HepG2 (cell line): ENCODE data around the gene CLIC4. TPM values are rescaled to one million over a fixed set of nuclear protein-coding genes. Genes with fewer than 3 reads are reported as not detected.

ENCODE experiments used
- AHR ChIP-seq: IDR thresholded peaks from 2 replicates; pipeline ENCODE4 v1.6.1; 2018; ENCODE audit warnings: missing genetic modification reagents, missing compliant biosample characterization
- ATF6 ChIP-seq: sonication (generic); formaldehyde crosslinking; conservative IDR thresholded peaks from 2 replicates; pipeline ENCODE4 v1.4.0; 2020; ENCODE audit warnings: missing genetic modification reagents
- CCDC6 ChIP-seq: sonication (generic); formaldehyde crosslinking; IDR thresholded peaks from 2 replicates; pipeline ENCODE4 v1.8.1; 2022; ENCODE audit warnings: mild to moderate bottlenecking, missing genetic modification reagents, moderate library complexity
- GATAD2A ChIP-seq: IDR thresholded peaks from 2 replicates; pipeline ENCODE4 v1.6.1; 2016
- HDAC2 ChIP-seq: sonication (generic); formaldehyde crosslinking; IDR thresholded peaks from 2 replicates; pipeline ENCODE4 v1.4.0; 2020; ENCODE audit warnings: missing genetic modification reagents
- LCORL ChIP-seq, 2 experiments: fragments of 450-650 bp in 1 of 2; sonication (generic) in 1 of 2; formaldehyde crosslinking in 1 of 2; IDR thresholded peaks; 2 replicates each; pipeline versions ENCODE4 v1.5.0 to v1.6.1; 2017 to 2020; ENCODE audit warnings: antibody characterized with exemption in 1 of 2, missing genetic modification reagents in 1 of 2
- MAX ChIP-seq: IDR thresholded peaks from 2 replicates; pipeline ENCODE4 v1.6.1; 2012; ENCODE audit warnings: inconsistent platforms
- POLR2G ChIP-seq: fragments of 200-400 bp; formaldehyde crosslinking; IDR thresholded peaks from 2 replicates; pipeline ENCODE4 v1.6.1; 2018; ENCODE audit warnings: mild to moderate bottlenecking, low read depth, low read length, moderate library complexity
- RAD51 ChIP-seq: fragments of 450-650 bp; IDR thresholded peaks from 2 replicates; pipeline ENCODE4 v1.6.1; 2016; ENCODE audit warnings: borderline replicate concordance
- SIX4 ChIP-seq: sonication (generic); formaldehyde crosslinking; IDR thresholded peaks from 2 replicates; pipeline ENCODE4 v1.4.0; 2020; ENCODE audit warnings: missing genetic modification reagents
- TCF7 ChIP-seq: sonication (generic); IDR thresholded peaks from 2 replicates; pipeline ENCODE4 v1.6.1; 2016; ENCODE audit warnings: antibody characterized with exemption, low read depth
- USF2 ChIP-seq, 2 experiments: sonication (generic) in 1 of 2; formaldehyde crosslinking in 1 of 2; IDR thresholded peaks; 2 replicates each; pipeline versions ENCODE4 v1.5.1 to v1.6.1; 2011 to 2020; ENCODE audit warnings: borderline replicate concordance in 1 of 2, low read depth in 1 of 2, low read length in 1 of 2, mild to moderate bottlenecking in 1 of 2, missing genetic modification reagents in 1 of 2, moderate library complexity in 1 of 2
- YEATS4 ChIP-seq: sonication (generic); formaldehyde crosslinking; IDR thresholded peaks from 2 replicates; pipeline ENCODE4 v1.4.0; 2020; ENCODE audit warnings: missing genetic modification reagents, borderline replicate concordance
- ZFP36L1 ChIP-seq: sonication (generic); formaldehyde crosslinking; IDR thresholded peaks from 2 replicates; pipeline ENCODE4 v1.8.0; 2022; ENCODE audit warnings: mild to moderate bottlenecking, missing genetic modification reagents, moderate library complexity
- ZNF672 ChIP-seq: sonication (generic); formaldehyde crosslinking; IDR thresholded peaks from 2 replicates; pipeline ENCODE4 v1.8.1; 2022; ENCODE audit warnings: missing genetic modification reagents
- ZSCAN21 ChIP-seq: sonication (generic); formaldehyde crosslinking; IDR thresholded peaks from 2 replicates; pipeline ENCODE4 v1.8.0; 2022; ENCODE audit warnings: mild to moderate bottlenecking, missing genetic modification reagents, moderate library complexity, borderline replicate concordance
- polyA plus RNA-seq, 8 experiments: library from polyadenylated mRNA; depleted of rRNA in 3 of 8; stranded (reverse) in 7 of 8; unstranded in 1 of 8; fragments of >200 nt; fragmentation: Illumina TruSeq in 4 of 8; extraction: Trizol in 4 of 8; gene quantifications; 2 replicates each; pipeline versions ENCODE4 v1.2.1 to v1.2.3, GENCODE V29; 2011 to 2016; ENCODE audit warnings: low read depth in 4 of 8, missing spikeins in 1 of 8, mixed read lengths in 1 of 8; ENCODE audit not compliant: insufficient read depth in 1 of 8
- total RNA-seq, 5 experiments: library from RNA; depleted of rRNA; stranded (reverse); fragments of >200 nt; fragmentation: Illumina TruSeq; extraction: Trizol; gene quantifications; 2 replicates each; pipeline ENCODE4 v1.2.3, GENCODE V29; 2016; ENCODE audit warnings: low read depth in 1 of 5
- TF ChIP-seq, protein P1 (sequence below): sonication (generic); formaldehyde crosslinking; IDR thresholded peaks from 2 replicates; pipeline ENCODE4 v1.8.0; 2022; ENCODE audit warnings: mild to moderate bottlenecking, missing genetic modification reagents
- TF ChIP-seq, protein P2 (sequence below): sonication (generic); formaldehyde crosslinking; IDR thresholded peaks from 2 replicates; pipeline ENCODE4 v1.4.0; 2020; ENCODE audit warnings: missing genetic modification reagents, borderline replicate concordance
- TF ChIP-seq, protein P3 (sequence below): sonication (generic); formaldehyde crosslinking; IDR thresholded peaks from 2 replicates; pipeline ENCODE4 v1.5.1; 2020; ENCODE audit warnings: mild to moderate bottlenecking, moderate library complexity, missing genetic modification reagents

Gene CLIC4
- total and polyA plus RNA-seq, 2 of the 13 experiments (the other 11 are each of a cell fraction or from before 2014, with no cell fraction given) = 23.3 to 77.4 TPM

DNA sequence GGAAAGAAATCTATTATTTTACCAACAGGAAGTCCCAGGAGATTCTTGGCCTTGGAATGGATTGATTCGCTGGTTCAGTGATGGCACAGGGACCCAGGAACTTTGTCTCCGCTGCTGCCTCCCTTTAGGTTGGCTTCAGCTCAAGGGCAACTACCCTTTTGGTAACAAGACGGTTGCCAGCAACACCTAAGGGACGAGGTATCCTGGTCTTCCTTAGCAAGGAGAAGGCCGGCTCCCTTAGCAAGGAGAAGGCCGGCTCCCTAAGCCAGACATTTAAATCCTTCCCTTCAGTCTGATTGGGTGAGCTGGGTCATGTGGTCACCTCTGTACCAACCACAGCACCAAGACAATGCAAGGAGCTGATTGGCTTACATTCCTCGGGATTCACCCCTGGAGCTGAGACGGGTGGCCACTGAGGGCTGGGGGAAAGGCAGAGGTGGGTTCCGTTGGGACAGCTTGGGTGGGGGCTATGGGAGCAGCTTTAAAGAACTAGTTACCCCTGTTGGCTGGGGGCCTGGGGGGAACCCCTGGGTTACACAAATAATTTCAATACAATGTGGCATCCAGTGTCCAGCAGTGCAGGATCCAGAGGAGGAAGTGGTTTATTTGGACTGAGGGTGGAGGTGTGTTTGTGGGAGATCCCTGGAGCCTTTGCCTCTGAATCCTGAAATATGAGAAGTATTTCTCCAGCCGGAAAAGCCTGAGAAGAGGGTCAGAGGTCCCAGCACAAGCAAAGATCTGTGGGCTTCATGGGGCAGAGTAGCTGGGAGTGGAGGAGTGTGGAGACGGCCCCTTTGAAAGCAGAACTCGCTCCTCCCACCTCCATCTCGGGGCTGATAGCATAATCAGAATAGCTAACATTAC, 20.7 kb upstream of the CLIC4 start (continued):
- no peak for TF ChIP-seq CCDC6
- TF ChIP-seq TCF7 = peak; percentile 72
- TF ChIP-seq, protein P1, sequence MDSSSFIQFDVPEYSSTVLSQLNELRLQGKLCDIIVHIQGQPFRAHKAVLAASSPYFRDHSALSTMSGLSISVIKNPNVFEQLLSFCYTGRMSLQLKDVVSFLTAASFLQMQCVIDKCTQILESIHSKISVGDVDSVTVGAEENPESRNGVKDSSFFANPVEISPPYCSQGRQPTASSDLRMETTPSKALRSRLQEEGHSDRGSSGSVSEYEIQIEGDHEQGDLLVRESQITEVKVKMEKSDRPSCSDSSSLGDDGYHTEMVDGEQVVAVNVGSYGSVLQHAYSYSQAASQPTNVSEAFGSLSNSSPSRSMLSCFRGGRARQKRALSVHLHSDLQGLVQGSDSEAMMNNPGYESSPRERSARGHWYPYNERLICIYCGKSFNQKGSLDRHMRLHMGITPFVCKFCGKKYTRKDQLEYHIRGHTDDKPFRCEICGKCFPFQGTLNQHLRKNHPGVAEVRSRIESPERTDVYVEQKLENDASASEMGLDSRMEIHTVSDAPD (CRISPR knock-in tag) = no peak
- peak; percentile 91; the same call in 1 of the 2 replicates for TF ChIP-seq SIX4 (CRISPR knock-in tag)
- peak; percentile 20; the same call in 1 of the 2 replicates for TF ChIP-seq MAX
- peak; percentile 67 for TF ChIP-seq GATAD2A (CRISPR knock-in tag)
- TF ChIP-seq ZFP36L1 = 0 out of 2 replicates have a peak, but pooled peaks have one; percentile 64
- 0 out of 2 replicates have a peak, but pooled peaks have one; percentile 22 for TF ChIP-seq HDAC2 (CRISPR knock-in tag)
- peak; percentile 85; the same call in 1 of the 2 replicates for TF ChIP-seq AHR (CRISPR knock-in tag)
- TF ChIP-seq, protein P2, sequence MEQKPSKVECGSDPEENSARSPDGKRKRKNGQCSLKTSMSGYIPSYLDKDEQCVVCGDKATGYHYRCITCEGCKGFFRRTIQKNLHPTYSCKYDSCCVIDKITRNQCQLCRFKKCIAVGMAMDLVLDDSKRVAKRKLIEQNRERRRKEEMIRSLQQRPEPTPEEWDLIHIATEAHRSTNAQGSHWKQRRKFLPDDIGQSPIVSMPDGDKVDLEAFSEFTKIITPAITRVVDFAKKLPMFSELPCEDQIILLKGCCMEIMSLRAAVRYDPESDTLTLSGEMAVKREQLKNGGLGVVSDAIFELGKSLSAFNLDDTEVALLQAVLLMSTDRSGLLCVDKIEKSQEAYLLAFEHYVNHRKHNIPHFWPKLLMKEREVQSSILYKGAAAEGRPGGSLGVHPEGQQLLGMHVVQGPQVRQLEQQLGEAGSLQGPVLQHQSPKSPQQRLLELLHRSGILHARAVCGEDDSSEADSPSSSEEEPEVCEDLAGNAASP (CRISPR knock-in tag) = no peak; the same call in 1 of the 2 replicates
- peak; percentile 87 for TF ChIP-seq RAD51
- peak; percentile 91 for TF ChIP-seq USF2 (IDR thresholded peaks at IDR 0.05; ENCODE audit: low read depth, low read length)
- TF ChIP-seq USF2 (CRISPR knock-in tag; IDR thresholded peaks at IDR 0.05; ENCODE audit: borderline replicate concordance) = peak; percentile 96; the same call in 1 of the 2 replicates
- peak; percentile 96 for TF ChIP-seq POLR2G
- no peak; the same call in 1 of the 2 replicates for TF ChIP-seq YEATS4 (CRISPR knock-in tag)
- 0 out of 2 replicates have a peak, but pooled peaks have one; percentile 83 for TF ChIP-seq ATF6 (CRISPR knock-in tag)
- TF ChIP-seq, protein P3, sequence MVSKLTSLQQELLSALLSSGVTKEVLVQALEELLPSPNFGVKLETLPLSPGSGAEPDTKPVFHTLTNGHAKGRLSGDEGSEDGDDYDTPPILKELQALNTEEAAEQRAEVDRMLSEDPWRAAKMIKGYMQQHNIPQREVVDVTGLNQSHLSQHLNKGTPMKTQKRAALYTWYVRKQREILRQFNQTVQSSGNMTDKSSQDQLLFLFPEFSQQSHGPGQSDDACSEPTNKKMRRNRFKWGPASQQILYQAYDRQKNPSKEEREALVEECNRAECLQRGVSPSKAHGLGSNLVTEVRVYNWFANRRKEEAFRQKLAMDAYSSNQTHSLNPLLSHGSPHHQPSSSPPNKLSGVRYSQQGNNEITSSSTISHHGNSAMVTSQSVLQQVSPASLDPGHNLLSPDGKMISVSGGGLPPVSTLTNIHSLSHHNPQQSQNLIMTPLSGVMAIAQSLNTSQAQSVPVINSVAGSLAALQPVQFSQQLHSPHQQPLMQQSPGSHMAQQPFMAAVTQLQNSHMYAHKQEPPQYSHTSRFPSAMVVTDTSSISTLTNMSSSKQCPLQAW = peak; percentile 52; the same call in 1 of the 2 replicates
- TF ChIP-seq ZSCAN21 (CRISPR knock-in tag) = peak; percentile 73; the same call in 1 of the 2 replicates
- TF ChIP-seq LCORL (IDR thresholded peaks at IDR 0.05) = no peak
- peak; percentile 62 for TF ChIP-seq LCORL (CRISPR knock-in tag; IDR thresholded peaks at IDR 0.05)
- TF ChIP-seq ZNF672 (CRISPR knock-in tag) = no peak
